Measurements from ENCODE around the gene AFF3. TPM values are rescaled to one million over a fixed set of nuclear protein-coding genes. Genes with fewer than 3 reads are reported as not detected.

The AFF3 gene
- total RNA-seq, 1 experiment from 2014 or later: 0.07 TPM

GRCh38 chr2:99860720-99861375, 281.5 kb downstream of the AFF3 start:
- Histone ChIP-seq H3K36me3 (replicated peaks; ENCODE audit: control insufficient read depth, insufficient read depth, low read length) (no peaks in the 10 kb centered on the region), H3K27me3 (ENCODE audit: control insufficient read depth, insufficient read depth, low read length) (no peaks in the 10 kb centered on the region), H3K4me3 (ENCODE audit: insufficient read depth, low read depth, low read length) (no peak overlapping the region)
- DNase-seq: no peak

GRCh38 chr2:99858951-99859596, 283.3 kb downstream of the AFF3 start:
- Histone ChIP-seq H3K4me3 (ENCODE audit: insufficient read depth, low read depth, low read length) (no peak overlapping the region), H3K36me3 (replicated peaks; ENCODE audit: control insufficient read depth, insufficient read depth, low read length) (no peaks in the 10 kb centered on the region), H3K27me3 (ENCODE audit: control insufficient read depth, insufficient read depth, low read length) (no peaks in the 10 kb centered on the region)
- DNase-seq: no peak

GRCh38 chr2:99857867-99858444, 284.4 kb downstream of the AFF3 start:
- H3K36me3 ChIP-seq (replicated peaks; ENCODE audit: control insufficient read depth, insufficient read depth, low read length): no peaks in the 10 kb centered on the region
- H3K27me3 ChIP-seq (ENCODE audit: control insufficient read depth, insufficient read depth, low read length): no peaks in the 10 kb centered on the region
- H3K4me3 ChIP-seq (ENCODE audit: insufficient read depth, low read depth, low read length): no peak overlapping the region
- no peak for DNase-seq

- Histone ChIP-seq H3K4me3 (ENCODE audit: insufficient read depth, low read depth, low read length) (no peak overlapping the region), H3K36me3 (replicated peaks; ENCODE audit: control insufficient read depth, insufficient read depth, low read length) (no peaks in the 10 kb centered on the region), H3K27me3 (ENCODE audit: control insufficient read depth, insufficient read depth, low read length) (no peaks in the 10 kb centered on the region)
- no peak for DNase-seq
Observed at GRCh38 chr2:99857372-99857771, 285.0 kb downstream of the AFF3 start.

- Histone ChIP-seq H3K36me3 (replicated peaks; ENCODE audit: control insufficient read depth, insufficient read depth, low read length) (no peaks in the 10 kb centered on the region), H3K27me3 (ENCODE audit: control insufficient read depth, insufficient read depth, low read length) (no peaks in the 10 kb centered on the region)
- no peak for DNase-seq
Observed at GRCh38 chr2:99856119-99856518, 286.3 kb downstream of the AFF3 start.

GRCh38 chr2:99854236-99854852, 288.0 kb downstream of the AFF3 start:
- no peak overlapping the region for H3K4me3 ChIP-seq (ENCODE audit: insufficient read depth, low read depth, low read length)
- no peaks in the 10 kb centered on the region for H3K27me3 ChIP-seq (ENCODE audit: control insufficient read depth, insufficient read depth, low read length)
- no peaks in the 10 kb centered on the region for H3K36me3 ChIP-seq (replicated peaks; ENCODE audit: control insufficient read depth, insufficient read depth, low read length)
- DNase-seq: no peak

More at GRCh38 chr2:99856119-99856518, 286.3 kb downstream of the AFF3 start:
- no peak overlapping the region for H3K4me3 ChIP-seq (ENCODE audit: insufficient read depth, low read depth, low read length)

GRCh38 chr2:99852956-99853355, 289.4 kb downstream of the AFF3 start:
- Histone ChIP-seq H3K36me3 (replicated peaks; ENCODE audit: control insufficient read depth, insufficient read depth, low read length) (no peaks in the 10 kb centered on the region), H3K4me3 (ENCODE audit: insufficient read depth, low read depth, low read length) (no peak overlapping the region), H3K27me3 (ENCODE audit: control insufficient read depth, insufficient read depth, low read length) (no peaks in the 10 kb centered on the region)
- no peak for DNase-seq

GRCh38 chr2:99852376-99852934, 289.9 kb downstream of the AFF3 start:
- H3K27me3 ChIP-seq (ENCODE audit: control insufficient read depth, insufficient read depth, low read length): no peaks in the 10 kb centered on the region
- no peaks in the 10 kb centered on the region for H3K36me3 ChIP-seq (replicated peaks; ENCODE audit: control insufficient read depth, insufficient read depth, low read length)
- no peak overlapping the region for H3K4me3 ChIP-seq (ENCODE audit: insufficient read depth, low read depth, low read length)
- no peak for DNase-seq

GRCh38 chr2:99851811-99852210, 290.6 kb downstream of the AFF3 start:
- Histone ChIP-seq H3K4me3 (ENCODE audit: insufficient read depth, low read depth, low read length) (no peak overlapping the region), H3K36me3 (replicated peaks; ENCODE audit: control insufficient read depth, insufficient read depth, low read length) (no peaks in the 10 kb centered on the region), H3K27me3 (ENCODE audit: control insufficient read depth, insufficient read depth, low read length) (no peaks in the 10 kb centered on the region)
- DNase-seq: no peak

GRCh38 chr2:99851089-99851488, 291.3 kb downstream of the AFF3 start:
- no peaks in the 10 kb centered on the region for H3K27me3 ChIP-seq (ENCODE audit: control insufficient read depth, insufficient read depth, low read length)
- DNase-seq: no peak

GRCh38 chr2:99850084-99850710, 292.2 kb downstream of the AFF3 start:
- Histone ChIP-seq H3K4me3 (ENCODE audit: insufficient read depth, low read depth, low read length) (no peak overlapping the region), H3K27me3 (ENCODE audit: control insufficient read depth, insufficient read depth, low read length) (no peaks in the 10 kb centered on the region)
- no peak for DNase-seq

More at GRCh38 chr2:99851089-99851488, 291.3 kb downstream of the AFF3 start:
- Histone ChIP-seq H3K36me3 (replicated peaks; ENCODE audit: control insufficient read depth, insufficient read depth, low read length) (no peaks in the 10 kb centered on the region), H3K4me3 (ENCODE audit: insufficient read depth, low read depth, low read length) (no peak overlapping the region)

GRCh38 chr2:99846462-99847107, 295.8 kb downstream of the AFF3 start:
- H3K27me3 ChIP-seq (ENCODE audit: control insufficient read depth, insufficient read depth, low read length): no peaks in the 10 kb centered on the region
- no peak for DNase-seq
- H3K4me3 ChIP-seq (ENCODE audit: insufficient read depth, low read depth, low read length): no peak overlapping the region

More at GRCh38 chr2:99850084-99850710, 292.2 kb downstream of the AFF3 start:
- no peaks in the 10 kb centered on the region for H3K36me3 ChIP-seq (replicated peaks; ENCODE audit: control insufficient read depth, insufficient read depth, low read length)

GRCh38 chr2:99845296-99845695, 297.1 kb downstream of the AFF3 start:
- Histone ChIP-seq H3K4me3 (ENCODE audit: insufficient read depth, low read depth, low read length) (no peak overlapping the region), H3K36me3 (replicated peaks; ENCODE audit: control insufficient read depth, insufficient read depth, low read length) (no peaks in the 10 kb centered on the region), H3K27me3 (ENCODE audit: control insufficient read depth, insufficient read depth, low read length) (no peaks in the 10 kb centered on the region)
- no peak for DNase-seq

More at GRCh38 chr2:99846462-99847107, 295.8 kb downstream of the AFF3 start:
- H3K36me3 ChIP-seq (replicated peaks; ENCODE audit: control insufficient read depth, insufficient read depth, low read length): no peaks in the 10 kb centered on the region

- no peak overlapping the region for H3K4me3 ChIP-seq (ENCODE audit: insufficient read depth, low read depth, low read length)
- H3K27me3 ChIP-seq (ENCODE audit: control insufficient read depth, insufficient read depth, low read length): no peaks in the 10 kb centered on the region
- H3K36me3 ChIP-seq (replicated peaks; ENCODE audit: control insufficient read depth, insufficient read depth, low read length): no peaks in the 10 kb centered on the region
- DNase-seq: no peak
Observed at GRCh38 chr2:99842451-99842850, 299.9 kb downstream of the AFF3 start.

Data from H7 (cell line).